Measurements from ENCODE around the gene TMEM87A. TPM values are rescaled to one million over a fixed set of nuclear protein-coding genes. Genes with fewer than 3 reads are reported as not detected.
"Not testable (repeated sequence)": the region's sequence is repeated elsewhere in the genome, so short reads cannot be mapped to it uniquely, and the experiment has no call there.

Gene TMEM87A, protein sequence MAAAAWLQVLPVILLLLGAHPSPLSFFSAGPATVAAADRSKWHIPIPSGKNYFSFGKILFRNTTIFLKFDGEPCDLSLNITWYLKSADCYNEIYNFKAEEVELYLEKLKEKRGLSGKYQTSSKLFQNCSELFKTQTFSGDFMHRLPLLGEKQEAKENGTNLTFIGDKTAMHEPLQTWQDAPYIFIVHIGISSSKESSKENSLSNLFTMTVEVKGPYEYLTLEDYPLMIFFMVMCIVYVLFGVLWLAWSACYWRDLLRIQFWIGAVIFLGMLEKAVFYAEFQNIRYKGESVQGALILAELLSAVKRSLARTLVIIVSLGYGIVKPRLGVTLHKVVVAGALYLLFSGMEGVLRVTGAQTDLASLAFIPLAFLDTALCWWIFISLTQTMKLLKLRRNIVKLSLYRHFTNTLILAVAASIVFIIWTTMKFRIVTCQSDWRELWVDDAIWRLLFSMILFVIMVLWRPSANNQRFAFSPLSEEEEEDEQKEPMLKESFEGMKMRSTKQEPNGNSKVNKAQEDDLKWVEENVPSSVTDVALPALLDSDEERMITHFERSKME
- total RNA-seq (57.3 TPM), polyA plus RNA-seq (ENCODE audit: insufficient read depth, low read depth, low replicate concordance) (18.8 TPM)
- long read RNA-seq, donor 1, partial matches to known transcripts = 0 of 3 reads
- long read RNA-seq, donor 1, other reads (novel, unspliced or antisense) = 0 of 3 reads
- long read RNA-seq, donor 2, transcript TMEM87A-202 (20 exons, 3,109 nt) = major isoform, 7 of 7 reads
- long read RNA-seq, donor 2, partial matches to known transcripts = 0 of 7 reads
- long read RNA-seq, donor 2, other reads (novel, unspliced or antisense) = 0 of 7 reads
- long read RNA-seq, donor 3, transcript TMEM87A-202 (20 exons, 3,109 nt) = major isoform, 8 of 14 reads
- long read RNA-seq, donor 3, partial matches to known transcripts = 6 of 14 reads
- long read RNA-seq, donor 3, other reads (novel, unspliced or antisense) = 0 of 14 reads
- long read RNA-seq, donor 4, partial matches to known transcripts = 15 of 17 reads
- long read RNA-seq, donor 4, other reads (novel, unspliced or antisense) = 0 of 17 reads
- long read RNA-seq, donor 5 = 0 reads
- long read RNA-seq, donor 6, transcript TMEM87A-202 (20 exons, 3,109 nt) = major isoform, 11 of 13 reads
- long read RNA-seq, donor 6, partial matches to known transcripts = 0 of 13 reads
- long read RNA-seq, donor 6, other reads (novel, unspliced or antisense) = 0 of 13 reads
- long read RNA-seq, donor 7, transcript TMEM87A-202 (20 exons, 3,109 nt) = major isoform, 27 of 59 reads
- long read RNA-seq, donor 7, partial matches to known transcripts = 8 of 59 reads
- long read RNA-seq, donor 7, other reads (novel, unspliced or antisense) = 21 of 59 reads
- long read RNA-seq, donor 8, partial matches to known transcripts = 6 of 11 reads
- long read RNA-seq, donor 8, other reads (novel, unspliced or antisense) = 0 of 11 reads
- long read RNA-seq, donor 9, partial matches to known transcripts = 0 of 3 reads
- long read RNA-seq, donor 9, other reads (novel, unspliced or antisense) = 0 of 3 reads
- long read RNA-seq, donor 10, partial matches to known transcripts = 0 of 3 reads
- long read RNA-seq, donor 10, other reads (novel, unspliced or antisense) = 0 of 3 reads

DNA sequence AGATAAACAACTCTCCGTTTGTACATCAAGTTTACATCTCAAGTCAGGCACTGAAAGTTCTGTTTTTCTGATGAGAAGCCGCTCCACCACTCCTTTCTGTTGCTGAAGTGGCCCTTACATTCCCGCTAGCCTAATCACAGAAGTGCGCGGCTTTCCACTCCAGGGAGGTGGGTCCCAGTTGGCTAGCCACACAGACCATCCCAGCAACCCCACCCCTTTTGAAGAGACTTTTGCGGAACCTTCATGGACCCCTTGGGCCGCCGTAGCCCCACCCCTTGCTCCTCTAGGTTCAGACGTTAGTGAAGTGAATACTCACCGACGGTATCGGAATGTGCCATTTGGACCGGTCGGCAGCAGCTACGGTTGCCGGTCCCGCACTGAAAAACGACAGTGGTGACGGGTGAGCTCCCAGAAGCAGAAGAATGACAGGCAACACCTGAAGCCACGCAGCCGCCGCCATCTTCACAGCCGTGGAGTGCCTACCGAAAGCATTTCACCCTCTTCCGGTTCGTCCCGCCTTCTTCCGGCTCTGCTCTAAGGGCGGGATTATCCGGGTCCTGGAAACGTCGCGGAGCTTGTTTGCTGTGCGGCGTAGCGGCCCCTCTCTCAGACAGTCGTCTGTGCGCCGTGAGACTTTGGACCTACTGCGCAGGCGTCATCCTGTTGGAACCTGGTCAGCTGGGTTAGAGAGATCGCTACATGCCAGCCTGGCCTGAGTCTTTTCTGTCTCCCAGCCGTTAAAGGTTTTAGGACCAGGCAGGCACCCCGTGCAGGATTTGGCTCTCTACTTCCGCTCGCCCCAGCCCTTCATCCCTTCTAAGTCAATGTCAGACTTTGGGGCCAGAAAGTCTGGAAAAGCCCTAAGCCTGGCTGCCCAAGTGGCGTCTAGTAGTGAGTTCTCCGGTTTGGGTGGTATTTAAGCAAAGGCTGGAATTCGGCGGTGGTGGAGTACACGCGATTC is at the start of gene TMEM87A, which contains the start of gene GANC:
TSS of gene TMEM87A (minus strand) at position 495 of the 961 bp plus-strand sequence. CDS start at position 460, 35 bp downstream.
TSS of gene GANC (plus strand) at position 263 of the 961 bp plus-strand sequence. CDS start 1,281 bp downstream, outside the sequence.
- no peaks in the 10 kb centered on the region for H3K27me3 ChIP-seq (ENCODE audit: control insufficient read depth, insufficient read depth, low read length)
- peak within 1 kb of the TSS; percentile 74 to 87 (median 83) for H3K9ac ChIP-seq (ENCODE audit: low read length in 3 of 3)
- H3K4me1 ChIP-seq (ENCODE audit: control insufficient read depth in 2 of 3, insufficient read depth in 2 of 3, low read depth in 1 of 3, low read length in 3 of 3) = peaks cover 0 to 9% (median 6%) of the 10 kb centered on the region in 3 donors
- H3K9me3 ChIP-seq (ENCODE audit: control insufficient read depth in 2 of 3, insufficient read depth in 1 of 3, low read length in 3 of 3) = no peaks in the 10 kb centered on the region
- peak within 1 kb of the TSS; percentile 80 to 91 (median 87) for H3K4me3 ChIP-seq (ENCODE audit: low read length in 3 of 3)
- H3K36me3 ChIP-seq (ENCODE audit: control insufficient read depth in 2 of 3, insufficient read depth in 3 of 3, low read length in 3 of 3) = peaks cover 0 to under 1% (median 0%) of the 10 kb centered on the region in 3 donors
- intact Hi-C loops (cut with DNase I) = no loop called here
- FAIRE-seq = no peak
- peak; percentile 98 to 100 (median 99) for DNase-seq
- H3K27ac ChIP-seq (ENCODE audit: low read depth in 2 of 2, low read length in 2 of 2) = peak within 1 kb of the TSS; percentile 98 to 99
- TF ChIP-seq, protein P1, sequence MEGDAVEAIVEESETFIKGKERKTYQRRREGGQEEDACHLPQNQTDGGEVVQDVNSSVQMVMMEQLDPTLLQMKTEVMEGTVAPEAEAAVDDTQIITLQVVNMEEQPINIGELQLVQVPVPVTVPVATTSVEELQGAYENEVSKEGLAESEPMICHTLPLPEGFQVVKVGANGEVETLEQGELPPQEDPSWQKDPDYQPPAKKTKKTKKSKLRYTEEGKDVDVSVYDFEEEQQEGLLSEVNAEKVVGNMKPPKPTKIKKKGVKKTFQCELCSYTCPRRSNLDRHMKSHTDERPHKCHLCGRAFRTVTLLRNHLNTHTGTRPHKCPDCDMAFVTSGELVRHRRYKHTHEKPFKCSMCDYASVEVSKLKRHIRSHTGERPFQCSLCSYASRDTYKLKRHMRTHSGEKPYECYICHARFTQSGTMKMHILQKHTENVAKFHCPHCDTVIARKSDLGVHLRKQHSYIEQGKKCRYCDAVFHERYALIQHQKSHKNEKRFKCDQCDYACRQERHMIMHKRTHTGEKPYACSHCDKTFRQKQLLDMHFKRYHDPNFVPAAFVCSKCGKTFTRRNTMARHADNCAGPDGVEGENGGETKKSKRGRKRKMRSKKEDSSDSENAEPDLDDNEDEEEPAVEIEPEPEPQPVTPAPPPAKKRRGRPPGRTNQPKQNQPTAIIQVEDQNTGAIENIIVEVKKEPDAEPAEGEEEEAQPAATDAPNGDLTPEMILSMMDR (IDR thresholded peaks at IDR 0.05; ENCODE audit: borderline replicate concordance, extremely low read depth, insufficient read depth) = no peak

DNA sequence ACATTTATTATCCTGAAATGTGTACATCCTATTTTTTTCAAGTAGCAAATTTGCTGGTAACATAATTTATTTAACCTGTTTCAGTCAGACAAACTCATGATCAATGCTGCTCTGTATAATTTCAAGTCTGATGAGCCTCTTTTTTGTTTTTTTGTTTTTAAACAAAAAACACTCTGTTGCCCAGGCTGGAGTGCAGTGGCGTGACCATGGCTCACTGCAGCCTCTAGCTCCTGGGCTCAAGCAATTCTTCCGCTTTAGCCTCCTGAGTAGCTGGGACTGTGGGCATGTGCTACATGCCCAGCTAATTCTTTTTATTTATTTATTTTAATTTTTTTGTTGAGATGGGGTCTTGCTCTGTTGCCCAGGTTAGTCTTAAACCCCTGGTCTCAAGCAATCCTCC is 46.0 kb upstream of the TMEM87A start:
- Histone ChIP-seq H3K27me3 (ENCODE audit: control insufficient read depth, insufficient read depth, low read length) (no peaks in the 10 kb centered on the region), H3K27ac (ENCODE audit: low read depth in 2 of 2, low read length in 2 of 2) (no peak overlapping the region), H3K9me3 (ENCODE audit: control insufficient read depth in 2 of 3, insufficient read depth in 1 of 3, low read length in 3 of 3) (no peaks in the 10 kb centered on the region), H3K36me3 (ENCODE audit: control insufficient read depth in 2 of 3, insufficient read depth in 3 of 3, low read length in 3 of 3) (peaks cover 2 to 9% (median 5%) of the 10 kb centered on the region in 3 donors), H3K4me1 (ENCODE audit: control insufficient read depth in 2 of 3, insufficient read depth in 2 of 3, low read depth in 1 of 3, low read length in 3 of 3) (no peaks in the 10 kb centered on the region), H3K4me3 (ENCODE audit: low read length in 3 of 3) (no peak overlapping the region), H3K9ac (ENCODE audit: low read length in 3 of 3) (no peak overlapping the region)
- no peak for DNase-seq
- no peak for FAIRE-seq
- intact Hi-C loops (cut with DNase I) = no loop called here
- TF ChIP-seq, protein P1 (IDR thresholded peaks at IDR 0.05; ENCODE audit: borderline replicate concordance, extremely low read depth, insufficient read depth) = no peak

DNA sequence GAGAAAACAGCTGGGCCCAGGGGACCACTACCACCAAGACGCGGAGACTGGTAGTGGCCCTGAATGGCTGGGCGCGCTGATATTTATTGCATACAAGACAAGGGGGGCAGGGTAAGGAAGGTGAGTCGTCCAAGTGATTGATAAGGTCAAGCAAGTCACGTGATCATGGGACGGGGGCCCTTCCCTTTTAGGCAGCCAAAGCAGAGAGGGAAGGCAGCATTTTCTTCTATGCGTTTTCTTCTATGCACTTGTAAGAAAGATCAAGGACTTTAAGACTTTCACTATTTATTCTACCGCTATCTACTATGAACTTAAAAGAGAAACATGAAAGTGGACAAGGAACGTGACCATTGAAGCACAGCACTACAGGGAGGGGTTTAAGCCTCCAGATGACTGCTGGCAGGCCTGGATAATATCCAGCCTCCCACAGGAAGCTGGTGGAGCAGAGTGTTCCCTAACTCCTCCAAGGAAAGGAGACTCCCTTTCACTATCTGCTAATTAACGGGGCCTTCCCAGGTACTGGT is 43.1 kb upstream of the TMEM87A start:
- DNase-seq, FAIRE-seq: not testable (repeated sequence)

More for the DNA sequence above, 43.1 kb upstream of the TMEM87A start:
- H3K9ac ChIP-seq (ENCODE audit: low read length in 3 of 3); H3K36me3 ChIP-seq (ENCODE audit: control insufficient read depth in 2 of 3, insufficient read depth in 3 of 3, low read length in 3 of 3); H3K4me1 ChIP-seq (ENCODE audit: control insufficient read depth in 2 of 3, insufficient read depth in 2 of 3, low read depth in 1 of 3, low read length in 3 of 3); H3K27ac ChIP-seq (ENCODE audit: low read depth in 2 of 2, low read length in 2 of 2); H3K4me3 ChIP-seq (ENCODE audit: low read length in 3 of 3); intact Hi-C loops (cut with DNase I); H3K27me3 ChIP-seq (ENCODE audit: control insufficient read depth, insufficient read depth, low read length); H3K9me3 ChIP-seq (ENCODE audit: control insufficient read depth in 2 of 3, insufficient read depth in 1 of 3, low read length in 3 of 3): not testable (repeated sequence)

All from kidney (tissue), 22 donors.